Cardiac muscle cell (in vitro differentiated cells and primary cell): Measurements from ENCODE around the gene AKIRIN1. TPM values are rescaled to one million over a fixed set of nuclear protein-coding genes. Genes with fewer than 3 reads are reported as not detected.
"Not testable (repeated sequence)": the region's sequence is repeated elsewhere in the genome, so short reads cannot be mapped to it uniquely, and the experiment has no call there.

Experiments
- DNase-seq, 2 donors: peaks; one replicate each; pipeline versions ENCODE4 v3.0.0 to v3.0.0-alpha.2; 2010 to 2017; ENCODE audit warnings: low read depth in 1 of 2, low spot score in 1 of 2
- H3K27ac ChIP-seq: fragments of 200-600 bp; sonication (generic); 2 replicates; pipeline ENCODE4 v1.5.1; 2016
- H3K27me3 ChIP-seq: fragments of 200-600 bp; sonication (generic); 2 replicates; pipeline ENCODE4 v1.6.0; 2016; ENCODE audit warnings: control low read depth
- H3K36me3 ChIP-seq: fragments of 200-600 bp; sonication (generic); 2 replicates; pipeline ENCODE4 v1.5.1; 2016; ENCODE audit warnings: control low read depth
- H3K4me1 ChIP-seq: fragments of 200-600 bp; sonication (generic); 2 replicates; pipeline ENCODE4 v1.8.1; 2017; ENCODE audit warnings: low read depth, mild to moderate bottlenecking, mixed run types
- H3K4me3 ChIP-seq: fragments of 200-600 bp; sonication (generic); 2 replicates; pipeline ENCODE4 v1.5.1; 2016; ENCODE audit warnings: mild to moderate bottlenecking
- H3K9me3 ChIP-seq: fragments of 200-600 bp; sonication (generic); 2 replicates; pipeline ENCODE4 v1.5.1; 2017; ENCODE audit warnings: low read depth, mild to moderate bottlenecking, control low read depth
- polyA plus RNA-seq: library from polyadenylated mRNA; unstranded; fragments of >200 nt; fragmentation: Nextera tagmentation; extraction: Ambion mirVana; gene quantifications from 2 replicates; pipeline ENCODE4 v1.2.1, GENCODE V29; 2016
- total RNA-seq: library from RNA; depleted of rRNA; stranded (reverse); fragments of >200 nt; gene quantifications from 2 replicates; pipeline ENCODE4 v1.2.3, GENCODE V29; 2016
- TF ChIP-seq, protein P1 (sequence below): IDR thresholded peaks from 2 replicates; pipeline ENCODE4 v1.5.1; 2012; ENCODE audit warnings: low read depth, mild to moderate bottlenecking, low read length

The AKIRIN1 gene
- total and polyA plus RNA-seq, 2 experiments from 2014 or later: 93.6 to 124 TPM

DNA sequence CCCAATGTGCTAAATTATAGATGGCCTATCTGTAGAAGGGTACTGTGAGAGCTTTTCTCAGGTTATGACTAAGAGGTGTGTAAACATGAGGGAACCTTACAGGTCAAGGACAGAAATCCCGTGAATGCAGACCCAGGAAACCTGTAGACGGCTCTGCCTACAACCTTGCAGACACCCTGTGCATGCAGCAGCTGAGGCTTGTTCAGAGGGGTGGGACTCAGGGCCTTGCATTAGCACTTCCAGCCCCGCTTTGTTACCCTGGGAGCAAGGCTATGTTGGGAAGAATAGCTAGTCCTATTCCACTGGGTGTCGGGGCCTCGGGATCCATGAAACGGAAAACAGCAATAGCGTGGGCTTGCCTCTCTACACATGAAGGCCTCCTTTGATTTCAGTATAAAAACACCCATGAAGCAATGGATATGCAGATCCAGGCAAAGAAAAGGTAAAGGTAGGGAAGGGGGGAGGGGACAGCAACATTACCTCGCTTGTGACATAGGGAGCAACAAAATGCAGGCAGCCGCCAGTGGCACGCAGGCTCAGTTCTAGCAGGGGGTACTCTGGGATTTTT, 25.6 kb downstream of the AKIRIN1 start:
- Histone ChIP-seq H3K27ac (peak overlapping the region; percentile 25), H3K4me3 (no peak overlapping the region)
- no peak for DNase-seq

DNA sequence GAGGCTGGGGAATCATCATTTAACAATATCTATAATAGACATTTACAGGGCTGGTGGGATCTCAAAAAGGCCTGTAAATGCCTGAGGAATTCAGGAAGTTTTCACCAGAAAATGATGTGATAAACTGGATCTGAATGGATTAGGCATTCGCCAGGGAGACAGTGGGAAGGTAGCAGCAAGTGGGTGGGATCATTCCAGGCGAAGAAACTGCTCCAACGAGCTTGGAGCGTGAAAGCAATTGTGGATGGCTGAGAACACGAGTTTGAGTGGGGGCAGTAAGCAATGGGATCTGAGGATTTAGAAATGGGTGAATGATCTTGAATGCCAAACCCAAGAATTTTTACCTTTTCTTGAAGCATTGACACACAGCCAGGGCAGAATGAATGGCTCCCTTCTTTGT, 26.2 kb downstream of the AKIRIN1 start:
- peak overlapping the region; percentile 25 for H3K27ac ChIP-seq
- H3K4me1 ChIP-seq: no peaks in the 10 kb centered on the region
- H3K27me3 ChIP-seq: no peaks in the 10 kb centered on the region
- no peak overlapping the region for H3K4me3 ChIP-seq
- no peaks in the 10 kb centered on the region for H3K36me3 ChIP-seq
- no peaks in the 10 kb centered on the region for H3K9me3 ChIP-seq
- TF ChIP-seq, protein P1, sequence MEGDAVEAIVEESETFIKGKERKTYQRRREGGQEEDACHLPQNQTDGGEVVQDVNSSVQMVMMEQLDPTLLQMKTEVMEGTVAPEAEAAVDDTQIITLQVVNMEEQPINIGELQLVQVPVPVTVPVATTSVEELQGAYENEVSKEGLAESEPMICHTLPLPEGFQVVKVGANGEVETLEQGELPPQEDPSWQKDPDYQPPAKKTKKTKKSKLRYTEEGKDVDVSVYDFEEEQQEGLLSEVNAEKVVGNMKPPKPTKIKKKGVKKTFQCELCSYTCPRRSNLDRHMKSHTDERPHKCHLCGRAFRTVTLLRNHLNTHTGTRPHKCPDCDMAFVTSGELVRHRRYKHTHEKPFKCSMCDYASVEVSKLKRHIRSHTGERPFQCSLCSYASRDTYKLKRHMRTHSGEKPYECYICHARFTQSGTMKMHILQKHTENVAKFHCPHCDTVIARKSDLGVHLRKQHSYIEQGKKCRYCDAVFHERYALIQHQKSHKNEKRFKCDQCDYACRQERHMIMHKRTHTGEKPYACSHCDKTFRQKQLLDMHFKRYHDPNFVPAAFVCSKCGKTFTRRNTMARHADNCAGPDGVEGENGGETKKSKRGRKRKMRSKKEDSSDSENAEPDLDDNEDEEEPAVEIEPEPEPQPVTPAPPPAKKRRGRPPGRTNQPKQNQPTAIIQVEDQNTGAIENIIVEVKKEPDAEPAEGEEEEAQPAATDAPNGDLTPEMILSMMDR: no peak
- no peak for DNase-seq

More for the DNA sequence above, 25.6 kb downstream of the AKIRIN1 start:
- no peaks in the 10 kb centered on the region for H3K36me3 ChIP-seq
- no peaks in the 10 kb centered on the region for H3K27me3 ChIP-seq
- H3K9me3 ChIP-seq: no peaks in the 10 kb centered on the region
- H3K4me1 ChIP-seq: no peaks in the 10 kb centered on the region
- TF ChIP-seq, protein P1: no peak

DNA sequence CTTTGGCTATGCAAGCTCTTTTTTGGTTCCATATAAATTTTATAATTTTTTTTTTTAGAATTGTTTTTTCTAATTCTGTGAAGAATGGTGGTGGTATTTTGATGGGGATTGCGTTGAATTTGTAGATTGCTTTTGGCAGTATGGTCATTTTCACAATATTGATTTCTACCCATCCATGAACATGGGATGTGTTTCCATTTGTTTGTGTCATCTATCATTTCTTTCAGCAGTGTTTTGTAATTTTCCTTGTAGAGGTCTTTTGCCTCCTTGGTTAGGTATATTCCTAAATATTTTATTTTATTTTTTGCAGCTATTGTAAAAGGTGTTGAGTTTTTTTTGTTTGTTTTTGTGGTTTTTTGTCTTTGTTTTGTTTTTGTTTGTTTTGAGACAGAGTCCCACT, 29.4 kb downstream of the AKIRIN1 start:
- H3K4me3 ChIP-seq, H3K27me3 ChIP-seq, DNase-seq, H3K36me3 ChIP-seq, H3K4me1 ChIP-seq, H3K9me3 ChIP-seq, H3K27ac ChIP-seq: not testable (repeated sequence)

DNA sequence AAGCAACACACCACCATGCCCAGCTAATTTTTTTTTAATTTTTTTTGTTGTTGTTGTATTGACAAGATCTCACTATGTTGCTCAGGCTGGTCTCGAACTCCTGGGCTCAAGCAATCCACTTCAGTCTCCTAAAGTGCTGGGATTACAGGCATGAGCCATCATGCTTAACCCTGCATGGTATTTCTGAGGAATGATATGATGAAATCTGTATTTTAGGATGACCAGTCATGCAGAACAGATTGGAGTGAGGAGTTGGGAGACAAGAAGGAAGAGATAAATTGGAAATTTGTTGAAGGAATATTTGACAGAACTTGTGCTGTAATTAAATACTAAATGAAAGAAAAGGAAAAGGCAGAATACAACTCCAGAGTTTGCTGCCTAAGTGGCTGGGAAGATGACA, 30.4 kb downstream of the AKIRIN1 start:
- Histone ChIP-seq H3K4me1 (peaks cover 5% of the 10 kb centered on the region), H3K9me3 (no peaks in the 10 kb centered on the region), H3K36me3 (no peaks in the 10 kb centered on the region), H3K27ac (no peak overlapping the region), H3K4me3 (no peak overlapping the region), H3K27me3 (no peaks in the 10 kb centered on the region)
- TF ChIP-seq, protein P1: no peak
- DNase-seq: no peak

DNA sequence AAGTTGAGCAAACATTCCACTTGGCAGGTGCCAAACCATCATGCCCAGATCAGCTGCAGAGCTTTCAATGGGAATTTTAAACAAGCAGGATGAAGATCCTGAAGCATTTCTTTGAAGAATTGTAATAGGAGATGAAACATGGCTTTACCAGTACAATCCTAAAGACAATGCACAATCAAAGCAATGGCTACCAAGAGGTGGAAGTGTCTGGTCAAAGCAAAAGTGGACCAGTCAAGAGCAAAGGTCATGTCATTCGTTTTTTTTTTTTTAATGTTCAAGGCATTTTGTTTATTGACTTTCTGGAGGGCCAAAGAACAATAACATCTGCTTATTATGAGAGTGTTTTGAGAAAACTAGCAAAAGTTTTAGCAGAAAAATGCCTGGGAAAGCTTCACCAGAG, 32.1 kb downstream of the AKIRIN1 start:
- Histone ChIP-seq H3K36me3 (no peaks in the 10 kb centered on the region), H3K4me3 (no peak overlapping the region), H3K9me3 (no peaks in the 10 kb centered on the region)

More for the DNA sequence above, 32.1 kb downstream of the AKIRIN1 start:
- no peak for DNase-seq
- Histone ChIP-seq H3K4me1 (peaks cover 5% of the 10 kb centered on the region), H3K27ac (no peak overlapping the region), H3K27me3 (no peaks in the 10 kb centered on the region)
- TF ChIP-seq, protein P1: no peak
